ENCODE data around the gene ZNF322.

Gene ZNF322

GRCh38 chr6:26592649-26593048, 66.9 kb downstream of the ZNF322 start:
- DNase-seq (ENCODE audit: low read depth in 2 of 3, low spot score in 2 of 3): no peak

DNA sequence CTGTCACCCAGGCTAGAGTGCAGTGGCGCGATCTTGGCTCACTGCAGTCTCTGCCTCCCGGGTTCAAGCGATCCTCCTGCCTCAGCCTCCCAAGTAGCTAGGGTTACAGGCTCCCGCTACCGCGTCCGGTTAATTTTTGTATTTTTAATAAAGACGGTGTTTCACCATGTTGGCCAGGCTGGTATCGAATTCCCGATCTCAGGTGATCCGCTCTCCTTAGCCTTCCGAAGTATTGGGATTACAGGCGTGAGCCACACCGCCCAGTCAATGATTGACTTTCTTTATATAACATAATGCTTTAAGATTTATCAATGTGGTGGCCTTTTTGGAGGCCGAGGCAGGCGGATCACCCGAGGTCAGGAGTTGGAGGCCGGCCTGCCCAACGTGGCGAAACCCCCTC, 70.6 kb downstream of the ZNF322 start:
- DNase-seq (ENCODE audit: low read depth in 2 of 3, low spot score in 2 of 3): no peak

All from activated CD8-positive, alpha-beta memory T cell treated with anti-CD3 and anti-CD28 coated beads for 48 hours (primary cell).